ENCODE results near the gene RREB1. TPM values are rescaled to one million over a fixed set of nuclear protein-coding genes. Genes with fewer than 3 reads are reported as not detected.
A peak's percentile ranks its signal among the peaks of the same experiment; 100 is the strongest.

RREB1 gene
- total RNA-seq, 5 donors from 2014 or later (not counting 1 experiment from before 2014, with no cell fraction given) = 38.1 to 50.1 (median 39.6) TPM

DNA sequence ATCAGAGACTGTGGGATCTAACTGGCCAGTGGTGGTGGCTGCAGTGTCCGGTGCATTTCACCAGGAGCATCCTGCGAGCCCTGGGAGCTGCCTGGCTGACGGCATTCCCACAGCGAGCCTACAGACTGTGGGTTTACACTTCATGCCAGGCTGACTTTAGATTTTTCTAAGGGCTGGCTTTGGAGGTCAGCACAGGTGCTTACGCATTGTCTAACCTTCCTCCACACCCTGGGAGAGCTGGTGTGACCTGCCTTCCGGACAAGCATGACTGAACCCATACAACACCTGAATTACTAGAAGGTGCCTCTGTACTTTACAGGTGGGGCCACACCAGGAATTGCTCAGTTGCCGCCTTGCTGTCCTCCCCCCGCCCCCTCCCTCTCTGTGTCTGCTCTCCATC, 96.2 kb downstream of the RREB1 start:
- DNase-seq (no peak), ATAC-seq (replicated peaks in 1 of 4) (no peak)
- Histone ChIP-seq H3K4me1 (ENCODE audit: control insufficient read depth in 1 of 2, extremely low read depth in 1 of 2, insufficient read depth in 2 of 2, low read length in 2 of 2) (peaks cover 0 to 2% of the 10 kb centered on the region in 2 experiments), H3K36me3 (ENCODE audit: control insufficient read depth in 2 of 2, extremely low read depth in 1 of 2, insufficient read depth in 1 of 2, low read length in 1 of 2) (peaks cover 5 to 33% of the 10 kb centered on the region in 2 donors), H3K4me3 (ENCODE audit: control insufficient read depth in 1 of 2, extremely low read depth in 1 of 2, low read length in 1 of 2) (no peak overlapping the region), H3K27ac (ENCODE audit: low read length) (no peak overlapping the region), H3K27me3 (replicated peaks in 1 of 2; ENCODE audit: control insufficient read depth in 2 of 2, extremely low read depth in 1 of 2, insufficient read depth in 2 of 2, low read length in 1 of 2) (no peaks in the 10 kb centered on the region), H3K9me3 (no peaks in the 10 kb centered on the region)
- 100% methylated on average over 7 of the region's 8 CpGs for WGBS (ENCODE audit: insufficient coverage)
- H3K4me3 Mint-ChIP-seq = no peak overlapping the region
- H3K4me1 Mint-ChIP-seq = peaks cover 12 to 36% (median 27%) of the 10 kb centered on the region in 3 donors
- H3K27ac Mint-ChIP-seq = no peak overlapping the region
- POLR2A ChIA-PET = no interaction called here
- H3K27me3 Mint-ChIP-seq = no peaks in the 10 kb centered on the region
- peaks cover 41% of the 10 kb centered on the region for H3K36me3 Mint-ChIP-seq
- no peaks in the 10 kb centered on the region for H3K9me3 Mint-ChIP-seq
- CTCF ChIA-PET = no interaction called here

DNA sequence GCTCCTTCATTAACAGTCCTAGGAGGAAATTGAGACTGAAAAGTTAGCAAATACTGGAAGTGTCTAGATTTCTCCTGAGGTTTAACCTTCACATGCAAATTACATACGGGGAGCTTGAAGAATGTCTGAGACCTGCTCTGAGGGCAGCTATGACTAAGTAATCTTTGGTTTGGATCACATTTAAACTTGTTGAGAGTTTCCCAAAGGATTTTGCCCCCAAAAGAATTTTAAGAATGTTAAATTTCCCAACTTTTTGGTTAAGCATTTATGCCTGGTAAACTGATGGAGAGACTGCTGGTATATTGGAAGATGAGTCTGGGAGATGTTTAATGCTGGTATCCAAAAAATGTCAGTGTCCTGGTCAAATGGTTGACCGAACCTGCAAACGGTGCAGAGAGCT, 97.0 kb downstream of the RREB1 start:
- WGBS (ENCODE audit: insufficient coverage) = 96% methylated on average over 2 of the region's 3 CpGs
- H3K9me3 Mint-ChIP-seq = no peaks in the 10 kb centered on the region
- ATAC-seq (replicated peaks in 1 of 4) (no peak), DNase-seq (no peak)
- Histone ChIP-seq H3K4me3 (ENCODE audit: control insufficient read depth in 1 of 2, extremely low read depth in 1 of 2, low read length in 1 of 2) (no peak overlapping the region), H3K27me3 (replicated peaks in 1 of 2; ENCODE audit: control insufficient read depth in 2 of 2, extremely low read depth in 1 of 2, insufficient read depth in 2 of 2, low read length in 1 of 2) (no peaks in the 10 kb centered on the region), H3K4me1 (ENCODE audit: control insufficient read depth in 1 of 2, extremely low read depth in 1 of 2, insufficient read depth in 2 of 2, low read length in 2 of 2) (peaks cover 0 to 2% of the 10 kb centered on the region in 2 experiments), H3K9me3 (no peaks in the 10 kb centered on the region), H3K27ac (ENCODE audit: low read length) (no peak overlapping the region), H3K36me3 (ENCODE audit: control insufficient read depth in 2 of 2, extremely low read depth in 1 of 2, insufficient read depth in 1 of 2, low read length in 1 of 2) (peaks cover 5 to 33% of the 10 kb centered on the region in 2 donors)
- no peak overlapping the region for H3K4me3 Mint-ChIP-seq
- ChIA-PET POLR2A (no interaction called here), CTCF (interaction anchor here in 1 of 2 donors (0.6 kb wide), 3 partner anchors 14 to 600 kb away, joined by 3 to 6 read pairs (median 4); no protein-coding TSS in a partner anchor)
- peaks cover 8 to 29% (median 22%) of the 10 kb centered on the region in 3 donors for H3K4me1 Mint-ChIP-seq
- no peaks in the 10 kb centered on the region for H3K27me3 Mint-ChIP-seq
- no peak overlapping the region for H3K27ac Mint-ChIP-seq
- peaks cover 36% of the 10 kb centered on the region for H3K36me3 Mint-ChIP-seq

DNA sequence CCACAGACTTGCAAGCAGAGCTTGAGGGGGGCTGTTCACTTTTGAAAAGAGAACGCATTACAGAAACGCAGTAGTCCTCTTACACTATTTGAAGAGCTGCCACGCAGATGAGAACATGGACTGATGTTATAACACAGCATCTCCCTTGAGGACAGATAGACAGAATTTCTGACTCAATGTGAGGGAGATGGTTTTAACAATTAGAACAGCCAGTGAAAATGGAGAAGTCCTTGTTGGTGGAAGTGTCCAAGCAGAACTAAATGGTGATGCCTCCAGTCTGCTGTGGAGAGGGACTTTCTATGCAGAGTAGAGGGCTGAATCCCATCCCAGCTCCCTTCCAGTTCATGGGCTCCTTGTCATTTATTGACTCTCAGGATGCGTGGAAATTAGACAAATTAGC, 100.0 kb downstream of the RREB1 start:
- Mint-ChIP-seq H3K36me3 (peaks cover 39% of the 10 kb centered on the region), H3K27ac (no peak overlapping the region), H3K4me3 (no peak overlapping the region), H3K27me3 (no peaks in the 10 kb centered on the region), H3K9me3 (no peaks in the 10 kb centered on the region), H3K4me1 (peaks cover 0 to 16% (median 5%) of the 10 kb centered on the region in 3 donors)
- ChIA-PET POLR2A (no interaction called here), CTCF (no interaction called here)
- no peaks in the 10 kb centered on the region for H3K9me3 ChIP-seq
- peaks cover 9 to 48% of the 10 kb centered on the region in 2 donors for H3K36me3 ChIP-seq (ENCODE audit: control insufficient read depth in 2 of 2, extremely low read depth in 1 of 2, insufficient read depth in 1 of 2, low read length in 1 of 2)
- no peaks in the 10 kb centered on the region for H3K4me1 ChIP-seq (ENCODE audit: control insufficient read depth in 1 of 2, extremely low read depth in 1 of 2, insufficient read depth in 2 of 2, low read length in 2 of 2)
- ATAC-seq (replicated peaks in 1 of 4) (no peak), DNase-seq (no peak)
- H3K27ac ChIP-seq (ENCODE audit: low read length) = no peak overlapping the region
- H3K27me3 ChIP-seq (replicated peaks in 1 of 2; ENCODE audit: control insufficient read depth in 2 of 2, extremely low read depth in 1 of 2, insufficient read depth in 2 of 2, low read length in 1 of 2) = no peaks in the 10 kb centered on the region
- H3K4me3 ChIP-seq (ENCODE audit: control insufficient read depth in 1 of 2, extremely low read depth in 1 of 2, low read length in 1 of 2) = no peak overlapping the region
- WGBS (ENCODE audit: insufficient coverage) = no CpG with 5 or more reads among the region's 4 CpGs

DNA sequence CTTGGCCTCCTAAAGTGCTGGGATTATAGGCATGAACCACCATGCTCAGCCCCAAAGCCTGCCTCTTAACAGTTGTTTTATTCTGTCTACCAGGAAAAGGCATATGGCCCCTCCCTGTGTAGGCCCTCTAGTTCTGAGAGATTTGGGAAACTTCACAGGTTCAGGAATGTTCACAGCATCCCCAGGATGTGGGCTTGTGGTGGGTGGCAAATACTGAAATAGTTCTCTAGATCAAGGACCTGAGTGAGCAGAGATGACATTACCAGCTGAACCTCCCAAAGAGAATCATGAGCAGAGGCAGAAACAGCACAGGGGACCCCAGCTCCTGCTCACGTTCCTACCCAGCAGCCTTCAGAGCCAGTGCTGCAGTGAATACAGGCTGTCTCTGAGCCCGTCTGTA, 105.7 kb downstream of the RREB1 start:
- H3K27ac Mint-ChIP-seq = peak overlapping the region in 1 of 2 donors; percentile 16
- Histone ChIP-seq H3K27ac (ENCODE audit: low read length) (no peak overlapping the region), H3K27me3 (replicated peaks in 1 of 2; ENCODE audit: control insufficient read depth in 2 of 2, extremely low read depth in 1 of 2, insufficient read depth in 2 of 2, low read length in 1 of 2) (no peaks in the 10 kb centered on the region), H3K9me3 (no peaks in the 10 kb centered on the region), H3K36me3 (ENCODE audit: control insufficient read depth in 2 of 2, extremely low read depth in 1 of 2, insufficient read depth in 1 of 2, low read length in 1 of 2) (peaks cover 11 to 68% of the 10 kb centered on the region in 2 donors), H3K4me3 (ENCODE audit: control insufficient read depth in 1 of 2, extremely low read depth in 1 of 2, low read length in 1 of 2) (no peak overlapping the region), H3K4me1 (ENCODE audit: control insufficient read depth in 1 of 2, extremely low read depth in 1 of 2, insufficient read depth in 2 of 2, low read length in 2 of 2) (no peaks in the 10 kb centered on the region)
- WGBS (ENCODE audit: insufficient coverage) = 80% methylated on average over 1 of the region's 2 CpGs
- no peak overlapping the region for H3K4me3 Mint-ChIP-seq
- POLR2A ChIA-PET = no interaction called here
- CTCF ChIA-PET = no interaction called here
- ATAC-seq (replicated peaks in 1 of 4) = no peak
- no peaks in the 10 kb centered on the region for H3K27me3 Mint-ChIP-seq
- no peak for DNase-seq
- H3K36me3 Mint-ChIP-seq = peaks cover 49% of the 10 kb centered on the region
- no peaks in the 10 kb centered on the region for H3K9me3 Mint-ChIP-seq
- H3K4me1 Mint-ChIP-seq = no peaks in the 10 kb centered on the region

DNA sequence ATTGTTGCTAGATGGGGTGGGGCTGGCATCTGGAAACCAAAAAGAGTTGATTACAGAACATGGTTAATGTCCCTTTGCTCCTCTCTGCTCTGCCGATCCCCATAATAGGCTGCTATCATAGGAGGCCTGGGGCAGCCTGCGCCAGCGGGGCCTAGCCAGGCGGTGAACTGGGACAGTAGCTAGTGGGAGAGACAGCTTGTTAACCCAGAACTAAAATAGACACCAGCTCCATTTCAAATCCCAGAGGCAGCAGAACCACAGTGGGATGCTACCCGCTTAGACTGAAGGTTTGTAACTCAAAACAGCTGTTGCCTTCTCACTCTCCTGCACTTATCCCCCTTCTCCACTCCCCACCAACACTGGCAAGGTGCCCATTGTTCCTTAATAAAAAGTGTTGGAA, 106.7 kb downstream of the RREB1 start:
- H3K27ac Mint-ChIP-seq = no peak overlapping the region
- no peak overlapping the region for H3K4me3 Mint-ChIP-seq
- Histone ChIP-seq H3K27ac (ENCODE audit: low read length) (no peak overlapping the region), H3K36me3 (ENCODE audit: control insufficient read depth in 2 of 2, extremely low read depth in 1 of 2, insufficient read depth in 1 of 2, low read length in 1 of 2) (peaks cover 13 to 75% of the 10 kb centered on the region in 2 donors), H3K4me1 (ENCODE audit: control insufficient read depth in 1 of 2, extremely low read depth in 1 of 2, insufficient read depth in 2 of 2, low read length in 2 of 2) (no peaks in the 10 kb centered on the region), H3K27me3 (replicated peaks in 1 of 2; ENCODE audit: control insufficient read depth in 2 of 2, extremely low read depth in 1 of 2, insufficient read depth in 2 of 2, low read length in 1 of 2) (no peaks in the 10 kb centered on the region), H3K4me3 (ENCODE audit: control insufficient read depth in 1 of 2, extremely low read depth in 1 of 2, low read length in 1 of 2) (no peak overlapping the region), H3K9me3 (no peaks in the 10 kb centered on the region)
- DNase-seq = no peak
- no peaks in the 10 kb centered on the region for H3K9me3 Mint-ChIP-seq
- ATAC-seq (replicated peaks in 1 of 4) = no peak
- peaks cover 51% of the 10 kb centered on the region for H3K36me3 Mint-ChIP-seq
- no peaks in the 10 kb centered on the region for H3K4me1 Mint-ChIP-seq
- H3K27me3 Mint-ChIP-seq = no peaks in the 10 kb centered on the region
- ChIA-PET POLR2A (no interaction called here), CTCF (no interaction called here)
- 95% methylated on average over 4 of the region's 5 CpGs for WGBS (ENCODE audit: insufficient coverage)

DNA sequence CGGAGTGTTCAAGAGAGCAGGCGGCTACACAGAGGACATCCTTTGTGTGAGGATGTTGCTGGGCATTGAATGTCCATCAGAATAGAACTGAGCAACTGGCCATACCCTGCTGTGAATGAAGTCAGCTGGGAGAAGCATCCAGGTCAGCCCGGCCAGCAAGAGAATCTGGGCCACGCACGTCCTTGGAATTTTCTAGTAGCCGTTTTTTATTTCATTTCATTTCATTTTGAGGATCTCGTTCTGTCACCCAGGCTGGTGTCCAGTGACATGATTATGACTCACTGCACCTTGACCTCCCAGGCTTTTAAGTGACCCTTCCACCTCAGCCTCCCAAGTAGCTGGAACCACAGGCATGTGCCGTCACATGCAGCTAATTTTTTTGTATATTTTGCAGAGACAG, 107.4 kb downstream of the RREB1 start:
- Mint-ChIP-seq H3K36me3 (peaks cover 57% of the 10 kb centered on the region), H3K4me3 (no peak overlapping the region), H3K27ac (no peak overlapping the region), H3K27me3 (no peaks in the 10 kb centered on the region), H3K9me3 (no peaks in the 10 kb centered on the region), H3K4me1 (no peaks in the 10 kb centered on the region)
- whole genome bisulfite sequencing (ENCODE audit: insufficient coverage) = 92% methylated on average over 4 of the region's 8 CpGs
- Histone ChIP-seq H3K9me3 (no peaks in the 10 kb centered on the region), H3K4me1 (ENCODE audit: control insufficient read depth in 1 of 2, extremely low read depth in 1 of 2, insufficient read depth in 2 of 2, low read length in 2 of 2) (no peaks in the 10 kb centered on the region), H3K4me3 (ENCODE audit: control insufficient read depth in 1 of 2, extremely low read depth in 1 of 2, low read length in 1 of 2) (no peak overlapping the region), H3K27me3 (replicated peaks in 1 of 2; ENCODE audit: control insufficient read depth in 2 of 2, extremely low read depth in 1 of 2, insufficient read depth in 2 of 2, low read length in 1 of 2) (no peaks in the 10 kb centered on the region), H3K27ac (ENCODE audit: low read length) (no peak overlapping the region), H3K36me3 (ENCODE audit: control insufficient read depth in 2 of 2, extremely low read depth in 1 of 2, insufficient read depth in 1 of 2, low read length in 1 of 2) (peaks cover 17 to 78% of the 10 kb centered on the region in 2 donors)
- CTCF ChIA-PET = no interaction called here
- ATAC-seq (replicated peaks in 1 of 4) = no peak
- POLR2A ChIA-PET = no interaction called here
- no peak for DNase-seq

DNA sequence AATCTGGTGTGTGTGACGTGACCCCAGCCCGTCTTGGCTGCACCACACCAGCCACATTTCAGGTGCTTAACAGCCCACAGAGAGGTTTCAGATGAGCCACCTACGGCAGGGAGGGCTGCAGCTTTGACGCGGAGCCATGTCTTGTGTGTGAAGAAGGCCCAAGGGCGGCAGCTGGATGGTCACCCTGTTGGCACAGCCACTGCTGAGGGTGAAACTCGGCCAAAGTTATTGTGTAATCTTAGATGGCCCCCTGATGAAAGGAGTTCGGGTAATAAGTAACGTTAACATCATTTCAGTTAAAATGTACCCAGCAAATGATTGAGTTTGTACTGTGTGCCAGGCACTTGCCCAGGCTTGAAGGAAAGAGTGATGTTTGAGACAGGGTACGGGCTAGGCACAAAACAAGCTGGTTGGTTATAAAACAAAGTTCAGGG, 108.1 kb downstream of the RREB1 start:
- no peaks in the 10 kb centered on the region for H3K4me1 Mint-ChIP-seq
- 86% methylated on average over 10 of the region's 10 CpGs for WGBS (ENCODE audit: insufficient coverage)
- POLR2A ChIA-PET = no interaction called here
- Histone ChIP-seq H3K4me1 (ENCODE audit: control insufficient read depth in 1 of 2, extremely low read depth in 1 of 2, insufficient read depth in 2 of 2, low read length in 2 of 2) (no peaks in the 10 kb centered on the region), H3K36me3 (ENCODE audit: control insufficient read depth in 2 of 2, extremely low read depth in 1 of 2, insufficient read depth in 1 of 2, low read length in 1 of 2) (peaks cover 19 to 76% of the 10 kb centered on the region in 2 donors), H3K4me3 (ENCODE audit: control insufficient read depth in 1 of 2, extremely low read depth in 1 of 2, low read length in 1 of 2) (no peak overlapping the region), H3K27me3 (replicated peaks in 1 of 2; ENCODE audit: control insufficient read depth in 2 of 2, extremely low read depth in 1 of 2, insufficient read depth in 2 of 2, low read length in 1 of 2) (no peaks in the 10 kb centered on the region), H3K9me3 (no peaks in the 10 kb centered on the region), H3K27ac (ENCODE audit: low read length) (no peak overlapping the region)
- CTCF ChIA-PET = no interaction called here
- H3K27ac Mint-ChIP-seq = no peak overlapping the region
- H3K27me3 Mint-ChIP-seq = no peaks in the 10 kb centered on the region
- no peak overlapping the region for H3K4me3 Mint-ChIP-seq
- ATAC-seq (replicated peaks in 1 of 4) = no peak
- H3K9me3 Mint-ChIP-seq = no peaks in the 10 kb centered on the region
- DNase-seq = no peak
- peaks cover 56% of the 10 kb centered on the region for H3K36me3 Mint-ChIP-seq

Measured in T-cell (primary cell).